HG03095 (cell line): Measurements from ENCODE around the gene MTRF1L.

Experiments used
- ATAC-seq: cut with Tn5 transposase; IDR thresholded peaks from one replicate; pipeline ENCODE4 v1.9.1; 2021; ENCODE audit warnings: moderate library complexity; ENCODE audit not compliant: unreplicated experiment

Gene MTRF1L, protein sequence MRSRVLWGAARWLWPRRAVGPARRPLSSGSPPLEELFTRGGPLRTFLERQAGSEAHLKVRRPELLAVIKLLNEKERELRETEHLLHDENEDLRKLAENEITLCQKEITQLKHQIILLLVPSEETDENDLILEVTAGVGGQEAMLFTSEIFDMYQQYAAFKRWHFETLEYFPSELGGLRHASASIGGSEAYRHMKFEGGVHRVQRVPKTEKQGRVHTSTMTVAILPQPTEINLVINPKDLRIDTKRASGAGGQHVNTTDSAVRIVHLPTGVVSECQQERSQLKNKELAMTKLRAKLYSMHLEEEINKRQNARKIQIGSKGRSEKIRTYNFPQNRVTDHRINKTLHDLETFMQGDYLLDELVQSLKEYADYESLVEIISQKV

GRCh38 chr6:153002613-153003365, at the start of gene MTRF1L:
MTRF1L (minus strand) TSS chr6:153002709; CDS start chr6:153002685, 24 bp downstream.
- peak; percentile 94 for ATAC-seq

GRCh38 chr6:153051801-153052200, 49.3 kb upstream of the MTRF1L start:
- no peak for ATAC-seq

GRCh38 chr6:153048631-153049030, 46.1 kb upstream of the MTRF1L start:
- ATAC-seq, result no peak

DNA sequence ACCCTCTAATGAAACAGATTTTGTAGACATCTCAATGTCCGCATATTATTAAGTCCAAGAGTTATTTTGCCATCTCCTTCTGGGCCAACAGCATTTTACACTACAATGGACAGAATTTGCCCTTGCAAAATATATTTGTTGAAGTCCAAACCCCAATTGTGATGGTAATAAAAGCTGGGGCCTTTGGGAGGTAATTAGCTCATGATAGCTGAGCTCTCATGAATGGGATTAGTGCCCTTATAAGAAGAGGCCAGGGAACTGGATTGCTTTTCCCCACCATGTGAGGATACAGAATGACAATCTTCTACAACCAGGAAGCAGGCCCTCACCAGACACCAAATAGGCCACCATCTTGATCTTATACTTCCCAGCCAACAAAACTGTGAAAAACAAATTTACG, 44.9 kb upstream of the MTRF1L start:
- ATAC-seq, result no peak

DNA sequence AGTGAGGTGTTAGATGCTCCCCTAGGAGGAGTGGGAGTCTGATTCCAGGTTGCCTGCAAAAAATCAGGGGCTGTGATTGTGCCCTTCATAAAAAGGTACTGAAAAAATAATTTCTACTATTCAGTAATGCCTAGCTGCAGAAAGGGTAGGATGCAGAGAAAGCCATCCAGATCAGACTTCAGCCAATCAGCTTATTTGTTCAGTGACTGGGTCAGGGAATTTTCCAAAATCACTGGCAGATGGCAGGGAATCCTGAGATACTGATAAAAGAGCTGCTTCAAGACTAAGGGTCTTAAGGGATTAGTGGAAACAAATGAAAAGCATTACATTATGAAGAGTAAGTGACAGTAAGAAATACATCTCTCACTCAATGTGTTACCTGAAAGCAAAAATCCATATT, 42.8 kb upstream of the MTRF1L start:
- no peak for ATAC-seq

GRCh38 chr6:153044295-153044694, 41.8 kb upstream of the MTRF1L start:
- no peak for ATAC-seq

DNA sequence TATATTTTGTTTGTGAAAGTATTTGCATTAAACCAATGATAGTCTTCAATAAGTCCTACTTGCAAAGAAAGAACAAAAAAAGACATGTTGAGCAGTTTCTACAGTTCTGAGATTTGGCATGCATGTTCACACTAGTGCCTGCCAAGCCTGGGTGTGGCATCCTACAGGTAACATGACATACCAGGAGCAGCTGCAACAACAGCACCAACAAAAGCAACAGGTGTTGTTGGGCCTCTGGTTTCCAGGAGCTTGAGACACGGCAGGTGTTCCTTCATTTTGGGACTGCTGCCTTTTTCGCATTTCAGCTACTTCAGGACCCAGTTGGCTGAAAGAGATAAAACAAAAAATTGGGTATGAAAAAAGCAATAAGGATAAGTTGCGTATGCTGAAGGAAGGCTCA, 41.2 kb upstream of the MTRF1L start:
- no peak for ATAC-seq

DNA sequence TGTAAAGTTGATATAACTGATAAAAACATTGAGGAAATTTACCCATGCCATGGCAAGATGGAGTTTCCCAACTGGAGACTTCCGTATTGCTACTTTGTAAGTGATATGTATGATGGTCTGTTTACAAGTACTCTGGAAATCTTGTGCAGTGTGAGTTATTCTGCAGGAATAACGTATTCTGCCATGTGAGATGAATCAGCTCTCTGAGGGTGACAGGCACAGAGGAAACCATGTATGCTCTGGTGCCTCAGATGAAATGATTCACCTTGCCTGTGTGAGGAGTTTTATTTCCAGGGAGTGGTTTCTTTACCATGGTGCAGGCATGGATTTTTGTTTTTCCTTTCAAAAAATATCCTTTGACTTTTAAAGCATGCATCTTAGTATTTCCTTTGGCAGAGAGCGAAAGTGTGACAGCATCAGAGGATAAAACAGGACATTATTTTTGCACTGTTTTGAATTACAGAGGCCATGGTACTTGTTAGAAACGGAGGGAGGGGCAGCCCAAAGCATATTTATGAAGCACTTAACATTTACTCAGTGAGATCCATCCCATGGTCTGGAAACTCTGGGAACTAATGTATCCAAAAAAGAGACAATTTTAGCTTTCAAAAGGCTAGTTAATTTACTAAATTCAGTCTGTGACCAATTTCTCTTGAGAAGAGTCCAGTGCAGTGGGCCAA, 36.0 kb upstream of the MTRF1L start:
- no peak for ATAC-seq

GRCh38 chr6:153034139-153034538, 31.6 kb upstream of the MTRF1L start:
- ATAC-seq, result no peak

DNA sequence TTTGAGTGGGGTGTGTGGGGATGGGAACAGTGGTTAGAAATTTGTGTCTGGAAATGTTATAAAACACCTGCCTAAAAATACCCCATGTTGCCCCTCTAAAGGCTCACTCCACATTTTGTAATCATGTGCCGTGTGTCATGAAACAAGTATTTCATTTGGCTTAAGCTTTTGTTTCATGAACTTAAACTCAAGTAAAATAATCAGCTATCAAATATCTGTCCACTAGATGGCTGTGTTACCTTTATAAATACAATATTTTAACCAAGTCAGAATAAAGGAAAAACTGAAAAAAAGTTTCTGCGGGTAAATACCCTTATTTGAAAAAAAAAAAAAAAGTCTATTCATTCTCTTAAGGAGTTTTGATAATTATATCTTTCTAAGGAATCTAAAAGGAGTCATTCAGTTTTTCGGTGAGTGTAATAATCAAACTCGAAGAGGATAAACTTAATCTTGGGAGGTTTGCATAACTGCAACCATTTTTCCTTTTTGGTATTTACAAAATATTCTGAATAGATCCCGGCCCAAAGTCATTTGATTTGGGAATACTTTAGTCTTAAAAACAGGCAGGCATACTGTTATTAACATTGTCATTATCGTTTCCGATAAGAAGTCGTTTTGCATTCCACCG, 29.9 kb upstream of the MTRF1L start:
- no peak for ATAC-seq

DNA sequence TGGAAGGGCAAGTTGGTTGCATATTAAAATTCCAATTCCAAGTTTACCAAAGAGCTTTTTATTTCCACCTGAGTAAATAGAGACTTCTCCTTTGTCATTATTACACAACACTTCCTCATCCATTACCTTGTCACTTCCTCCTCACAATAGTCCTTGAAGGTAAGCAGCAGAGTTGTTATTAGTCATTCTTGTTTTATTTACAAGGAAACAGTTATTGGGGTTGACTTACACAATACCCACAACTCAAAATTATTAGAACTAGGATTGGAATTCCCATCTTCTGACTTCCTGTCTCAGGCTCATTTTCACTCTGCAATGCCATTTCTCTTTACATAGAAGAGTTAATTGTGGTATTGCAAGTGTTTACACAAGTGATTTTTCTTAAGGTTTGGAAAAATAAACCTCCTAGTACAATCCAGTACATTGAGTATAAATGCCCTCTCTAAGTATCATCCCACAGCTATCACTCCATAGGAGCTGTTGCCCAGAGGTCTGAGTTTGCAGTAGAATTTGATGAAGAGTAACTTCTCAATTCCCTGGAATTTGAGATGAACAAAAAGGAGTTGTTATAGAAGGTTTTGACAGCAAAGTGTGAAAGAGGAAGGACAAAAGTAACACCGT, 28.9 kb upstream of the MTRF1L start:
- ATAC-seq, result no peak

DNA sequence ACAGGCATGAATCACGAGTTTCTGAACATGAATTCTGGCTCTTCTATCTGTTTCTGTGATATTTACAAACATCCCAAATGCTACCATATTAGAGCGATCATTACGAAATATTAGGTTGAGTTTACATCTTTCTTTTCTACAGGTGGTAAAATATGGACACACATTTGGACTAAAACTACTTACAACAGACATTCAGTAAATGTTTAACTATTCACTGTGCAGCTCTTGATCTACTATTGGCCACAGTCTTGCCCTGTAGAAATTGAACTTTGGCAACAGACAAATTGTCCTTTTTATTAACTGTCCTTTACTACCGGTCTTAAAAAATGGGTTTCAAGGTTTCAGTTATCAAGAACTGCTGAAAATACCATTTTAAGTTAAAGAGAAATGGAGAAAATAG, 26.5 kb upstream of the MTRF1L start:
- ATAC-seq, result no peak

DNA sequence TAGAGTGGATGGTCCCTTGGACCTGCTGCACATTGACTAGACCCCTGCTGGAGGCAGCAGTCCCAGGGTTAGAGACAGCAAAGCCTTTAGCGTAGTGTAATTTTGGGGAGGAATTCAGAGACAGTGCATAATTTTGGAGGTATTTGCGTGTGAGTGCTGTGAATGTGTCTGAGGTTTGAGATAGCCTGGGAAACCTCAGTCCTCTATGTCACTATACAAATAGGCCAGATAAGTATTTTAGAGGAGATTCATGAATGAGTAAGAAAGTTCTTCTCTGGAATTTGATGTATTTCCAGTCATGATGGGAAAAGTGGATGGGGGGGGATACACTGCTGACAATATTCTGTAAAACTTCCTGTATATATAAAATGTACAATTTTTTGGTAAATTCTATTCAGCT, 25.8 kb upstream of the MTRF1L start:
- ATAC-seq, result no peak

- ATAC-seq, result no peak
Measured at GRCh38 chr6:153027480-153027879, 25.0 kb upstream of the MTRF1L start.

GRCh38 chr6:153024709-153025017, 22.2 kb upstream of the MTRF1L start:
- no peak for ATAC-seq

GRCh38 chr6:153023977-153024708, 21.6 kb upstream of the MTRF1L start:
- ATAC-seq, result peak; percentile 99

GRCh38 chr6:153018355-153018754, 15.8 kb upstream of the MTRF1L start:
- no peak for ATAC-seq

DNA sequence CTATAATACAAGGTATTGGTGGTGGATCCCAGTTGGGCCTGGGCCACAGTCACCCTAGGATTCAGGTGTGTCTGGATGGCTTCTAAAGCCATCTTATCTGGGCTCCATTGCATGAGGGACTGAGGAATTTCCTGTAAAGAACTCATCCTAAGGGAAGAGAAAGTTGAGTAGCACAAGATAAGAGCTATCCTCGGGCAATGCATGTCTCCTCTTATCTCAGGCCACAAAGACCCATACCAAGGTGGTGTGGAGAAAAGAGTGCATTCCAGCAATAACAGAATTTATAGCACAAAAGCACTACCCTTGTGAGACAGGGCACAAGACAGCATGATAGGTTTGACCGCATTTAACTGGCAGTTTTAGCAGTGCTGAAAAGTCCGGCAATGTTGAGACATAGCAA, 14.3 kb upstream of the MTRF1L start:
- ATAC-seq, result no peak

- ATAC-seq, result no peak
Measured at GRCh38 chr6:153015094-153015640, 12.7 kb upstream of the MTRF1L start.

GRCh38 chr6:153013438-153013837, 10.9 kb upstream of the MTRF1L start:
- ATAC-seq, result no peak
